HEK293 (cell line): Measurements from ENCODE around the gene SAT1.

Experiments
- CTCF ChIP-seq: fragments of 450-650 bp; formaldehyde crosslinking; IDR thresholded peaks from 2 replicates; pipeline ENCODE4 v1.5.1; 2016; ENCODE audit warnings: missing biosample characterization, missing genetic modification characterization
- KLF10 ChIP-seq: fragments of 450-650 bp; IDR thresholded peaks from 2 replicates; pipeline ENCODE4 v1.5.1; 2018; ENCODE audit warnings: missing biosample characterization, mild to moderate bottlenecking, missing genetic modification characterization
- TCF7L2 ChIP-seq: IDR thresholded peaks from 2 replicates; pipeline ENCODE4 v1.6.1; 2011; ENCODE audit warnings: low read depth, mild to moderate bottlenecking, inconsistent platforms, low read length, moderate library complexity, borderline replicate concordance
- TSHZ1 ChIP-seq: fragments of 450-650 bp; formaldehyde crosslinking; IDR thresholded peaks from 2 replicates; pipeline ENCODE4 v1.5.1; 2016; ENCODE audit warnings: missing biosample characterization, missing genetic modification characterization, borderline replicate concordance
- ZBTB48 ChIP-seq: fragments of 450-650 bp; formaldehyde crosslinking; IDR thresholded peaks from 2 replicates; pipeline ENCODE4 v1.5.1; 2016; ENCODE audit warnings: missing biosample characterization, missing genetic modification characterization
- ZFP3 ChIP-seq: fragments of 450-650 bp; formaldehyde crosslinking; IDR thresholded peaks from 2 replicates; pipeline ENCODE4 v1.5.1; 2016; ENCODE audit warnings: low read depth, missing biosample characterization, missing genetic modification characterization
- ZNF121 ChIP-seq: fragments of 450-650 bp; formaldehyde crosslinking; IDR thresholded peaks from 2 replicates; pipeline ENCODE4 v1.5.1; 2016; ENCODE audit warnings: missing biosample characterization, missing genetic modification characterization
- ZNF146 ChIP-seq: fragments of 450-650 bp; formaldehyde crosslinking; IDR thresholded peaks from 2 replicates; pipeline ENCODE4 v1.5.1; 2016; ENCODE audit warnings: missing biosample characterization, missing genetic modification characterization
- ZNF157 ChIP-seq: fragments of 450-650 bp; formaldehyde crosslinking; IDR thresholded peaks from 2 replicates; pipeline ENCODE4 v1.5.1; 2016; ENCODE audit warnings: missing biosample characterization, missing genetic modification characterization
- ZNF48 ChIP-seq: fragments of 450-650 bp; formaldehyde crosslinking; IDR thresholded peaks from 2 replicates; pipeline ENCODE4 v1.5.1; 2016; ENCODE audit warnings: missing biosample characterization, missing genetic modification characterization
- ZNF580 ChIP-seq: fragments of 450-650 bp; formaldehyde crosslinking; IDR thresholded peaks from 2 replicates; pipeline ENCODE4 v1.5.1; 2016; ENCODE audit warnings: missing biosample characterization, missing genetic modification characterization
- ZSCAN4 ChIP-seq: fragments of 450-650 bp; formaldehyde crosslinking; IDR thresholded peaks from 2 replicates; pipeline ENCODE4 v1.5.1; 2017; ENCODE audit warnings: missing biosample characterization, missing genetic modification characterization

GRCh38 chrX:23764188-23764984 is 18.6 kb upstream of the SAT1 start:
- TF ChIP-seq ZNF48 (no peak), TSHZ1 (tag by site-specific recombination) (no peak), KLF10 (tag by site-specific recombination) (no peak), ZNF146 (tag by site-specific recombination) (no peak), CTCF (tag by site-specific recombination) (no peak), TCF7L2 (no peak), ZSCAN4 (tag by site-specific recombination) (no peak), ZFP3 (tag by site-specific recombination) (no peak), ZNF580 (no peak), ZNF157 (no peak), ZNF121 (no peak), ZBTB48 (tag by site-specific recombination) (no peak)
